Caco-2 (cell line): Measurements from ENCODE around the gene NR2C2. TPM values are rescaled to one million over a fixed set of nuclear protein-coding genes. Genes with fewer than 3 reads are reported as not detected.

Experiments
- BruUV-seq: library from RNA; stranded (reverse); fragments of 400-500 nt; replicated peaks from 2 replicates; lab custom pipeline; 2021; lab: Mats Ljungman, UMichigan
- CTCF ChIA-PET: fragments of 300-600 bp; sonication (Branson Sonifier 250); formaldehyde crosslinking; loops from one replicate; lab custom pipeline; 2022; ENCODE audit warnings: antibody characterized with exemption; lab: Charles Lee
- POLR2A ChIA-PET: fragments of 300-600 bp; sonication (Branson Sonifier 250); formaldehyde crosslinking; loops from one replicate; lab custom pipeline; 2022; ENCODE audit warnings: antibody characterized with exemption; lab: Charles Lee
- DNase-seq, 2 experiments: peaks; one replicate each; pipeline versions ENCODE4 v3.0.0 to v3.0.0-alpha.2; 2020 to 2022
- H3K27me3 ChIP-seq: replicated peaks from 2 replicates; pipeline ENCODE4 v1.6.0; 2011; ENCODE audit warnings: low read length; ENCODE audit not compliant: control insufficient read depth, insufficient read depth
- H3K36me3 ChIP-seq: 2 replicates; pipeline ENCODE4 v1.5.1; 2011; ENCODE audit warnings: low read length; ENCODE audit not compliant: control insufficient read depth, insufficient read depth
- H3K4me1 ChIP-seq: fragments of 250-450 bp; sonication (Bioruptor Pico); 2 replicates; pipeline ENCODE4 v1.5.1; 2020; ENCODE audit warnings: mild to moderate bottlenecking
- H3K4me3 ChIP-seq: 2 replicates; pipeline ENCODE4 v1.5.1; 2011; ENCODE audit warnings: low read depth, mild to moderate bottlenecking, control low read depth, low read length
- H3K9me3 ChIP-seq: fragments of 250-450 bp; sonication (Bioruptor Pico); 2 replicates; pipeline ENCODE4 v1.5.1; 2020; ENCODE audit warnings: mild to moderate bottlenecking, moderate library complexity
- H3K27ac Mint-ChIP-seq: one replicate; pipeline ENCODE4 v1.8.0; 2022; ENCODE audit warnings: mixed read lengths; ENCODE audit not compliant: unreplicated experiment
- H3K27me3 Mint-ChIP-seq: one replicate; pipeline ENCODE4 v1.8.0; 2022; ENCODE audit warnings: mixed read lengths; ENCODE audit not compliant: insufficient read depth, unreplicated experiment
- H3K36me3 Mint-ChIP-seq: one replicate; pipeline ENCODE4 v1.8.0; 2022; ENCODE audit warnings: mild to moderate bottlenecking, mixed read lengths; ENCODE audit not compliant: insufficient read depth, unreplicated experiment
- H3K4me1 Mint-ChIP-seq: one replicate; pipeline ENCODE4 v1.8.0; 2022; ENCODE audit warnings: low read depth, mixed read lengths; ENCODE audit not compliant: unreplicated experiment
- H3K4me3 Mint-ChIP-seq: one replicate; pipeline ENCODE4 v1.8.0; 2022; ENCODE audit warnings: mild to moderate bottlenecking, moderate library complexity, mixed read lengths; ENCODE audit not compliant: unreplicated experiment
- H3K9me3 Mint-ChIP-seq: one replicate; pipeline ENCODE4 v1.8.0; 2022; ENCODE audit warnings: mixed read lengths; ENCODE audit not compliant: unreplicated experiment
- CTCF ChIP-seq, 2 experiments: fragments of 200-600 bp in 1 of 2; IDR thresholded peaks; 1 replicate in 1 of 2; 2 replicates in 1 of 2; pipeline versions ENCODE4 v1.5.1 to v1.8.0; 2011 to 2022; ENCODE audit warnings: antibody characterized with exemption in 1 of 2, control low read depth in 1 of 2, inconsistent platforms in 1 of 2, low read depth in 1 of 2, low read length in 1 of 2, mild to moderate bottlenecking in 1 of 2, moderate library complexity in 1 of 2; ENCODE audit not compliant: insufficient read depth in 1 of 2, severe bottlenecking in 1 of 2, unreplicated experiment in 1 of 2
- intact Hi-C: fragments of 100-400 bp; cut with micrococcal nuclease; formaldehyde crosslinking; loops from one replicate; pipeline ENCODE4 v1.10.0; 2022; ENCODE audit not compliant: unreplicated experiment
- total RNA-seq: library from RNA; stranded (reverse); gene quantifications from 2 replicates; pipeline ENCODE4 v1.2.3, GENCODE V29; 2022

The NR2C2 gene
- total RNA-seq, 1 experiment from 2014 or later, result 37.0 TPM

GRCh38 chr3:14913926-14914778 lies 33.2 kb upstream of the NR2C2 start:
- intact Hi-C loops, result no loop called here
- Mint-ChIP-seq H3K9me3 (no peaks in the 10 kb centered on the region), H3K36me3 (no peaks in the 10 kb centered on the region), H3K4me1 (no peaks in the 10 kb centered on the region), H3K27me3 (peaks cover 12% of the 10 kb centered on the region), H3K27ac (no peak overlapping the region), H3K4me3 (no peak overlapping the region)
- Histone ChIP-seq H3K4me3 (no peak overlapping the region), H3K9me3 (no peaks in the 10 kb centered on the region), H3K4me1 (no peaks in the 10 kb centered on the region), H3K27me3 (no peaks in the 10 kb centered on the region), H3K36me3 (no peaks in the 10 kb centered on the region)
- peak; percentile 25 to 36 for TF ChIP-seq CTCF (IDR thresholded peaks at IDR 0.05; ENCODE audit: insufficient read depth in 1 of 2, low read depth in 1 of 2, low read length in 1 of 2, severe bottlenecking in 1 of 2, unreplicated experiment in 1 of 2)
- CTCF ChIA-PET, result interaction anchor here (1.4 kb wide), 2 partner anchors 11 to 17 kb away, joined by 3 to 4 read pairs; no protein-coding TSS in a partner anchor
- DNase-seq, result no peak
- no TSS peak for BruUV-seq
- POLR2A ChIA-PET, result no interaction called here

- H3K9me3 Mint-ChIP-seq, result no peaks in the 10 kb centered on the region
- Histone ChIP-seq H3K4me3 (no peak overlapping the region), H3K4me1 (no peaks in the 10 kb centered on the region), H3K9me3 (no peaks in the 10 kb centered on the region), H3K27me3 (no peaks in the 10 kb centered on the region), H3K36me3 (no peaks in the 10 kb centered on the region)
- H3K36me3 Mint-ChIP-seq, result no peaks in the 10 kb centered on the region
- POLR2A ChIA-PET, result no interaction called here
- no peaks in the 10 kb centered on the region for H3K4me1 Mint-ChIP-seq
- H3K4me3 Mint-ChIP-seq, result no peak overlapping the region
- peaks cover 12% of the 10 kb centered on the region for H3K27me3 Mint-ChIP-seq
- BruUV-seq, result no TSS peak
- intact Hi-C loops, result no loop called here
- TF ChIP-seq CTCF (IDR thresholded peaks at IDR 0.05; ENCODE audit: insufficient read depth in 1 of 2, low read depth in 1 of 2, low read length in 1 of 2, severe bottlenecking in 1 of 2, unreplicated experiment in 1 of 2), result no peak
- CTCF ChIA-PET, result interaction anchor here (0.6 to 1.4 kb wide), 3 partner anchors 11 to 65 kb away, joined by 3 to 4 read pairs (median 4); no protein-coding TSS in a partner anchor
- no peak overlapping the region for H3K27ac Mint-ChIP-seq
- DNase-seq, result no peak
Measured at GRCh38 chr3:14914779-14915117, 32.6 kb upstream of the NR2C2 start.

- no peaks in the 10 kb centered on the region for H3K36me3 Mint-ChIP-seq
- POLR2A ChIA-PET, result no interaction called here
- Histone ChIP-seq H3K4me3 (no peak overlapping the region), H3K4me1 (no peaks in the 10 kb centered on the region), H3K36me3 (no peaks in the 10 kb centered on the region), H3K27me3 (no peaks in the 10 kb centered on the region), H3K9me3 (no peaks in the 10 kb centered on the region)
- H3K27me3 Mint-ChIP-seq, result peaks cover 12% of the 10 kb centered on the region
- no peaks in the 10 kb centered on the region for H3K4me1 Mint-ChIP-seq
- no peak for TF ChIP-seq CTCF (IDR thresholded peaks at IDR 0.05; ENCODE audit: insufficient read depth in 1 of 2, low read depth in 1 of 2, low read length in 1 of 2, severe bottlenecking in 1 of 2, unreplicated experiment in 1 of 2)
- BruUV-seq, result no TSS peak
- H3K4me3 Mint-ChIP-seq, result no peak overlapping the region
- H3K9me3 Mint-ChIP-seq, result no peaks in the 10 kb centered on the region
- H3K27ac Mint-ChIP-seq, result no peak overlapping the region
- DNase-seq, result no peak
- intact Hi-C loops, result loop anchor here (1.0 kb wide), 1 partner anchor 124 kb away; no protein-coding TSS in a partner anchor
- CTCF ChIA-PET, result interaction anchor here (0.7 to 1.4 kb wide), 3 partner anchors 10 to 981 kb away, joined by 3 to 4 read pairs (median 3); no protein-coding TSS in a partner anchor
Measured at GRCh38 chr3:14915636-14916222, 31.7 kb upstream of the NR2C2 start.
